ENCODE results near the gene ABHD8.

ABHD8 gene

DNA sequence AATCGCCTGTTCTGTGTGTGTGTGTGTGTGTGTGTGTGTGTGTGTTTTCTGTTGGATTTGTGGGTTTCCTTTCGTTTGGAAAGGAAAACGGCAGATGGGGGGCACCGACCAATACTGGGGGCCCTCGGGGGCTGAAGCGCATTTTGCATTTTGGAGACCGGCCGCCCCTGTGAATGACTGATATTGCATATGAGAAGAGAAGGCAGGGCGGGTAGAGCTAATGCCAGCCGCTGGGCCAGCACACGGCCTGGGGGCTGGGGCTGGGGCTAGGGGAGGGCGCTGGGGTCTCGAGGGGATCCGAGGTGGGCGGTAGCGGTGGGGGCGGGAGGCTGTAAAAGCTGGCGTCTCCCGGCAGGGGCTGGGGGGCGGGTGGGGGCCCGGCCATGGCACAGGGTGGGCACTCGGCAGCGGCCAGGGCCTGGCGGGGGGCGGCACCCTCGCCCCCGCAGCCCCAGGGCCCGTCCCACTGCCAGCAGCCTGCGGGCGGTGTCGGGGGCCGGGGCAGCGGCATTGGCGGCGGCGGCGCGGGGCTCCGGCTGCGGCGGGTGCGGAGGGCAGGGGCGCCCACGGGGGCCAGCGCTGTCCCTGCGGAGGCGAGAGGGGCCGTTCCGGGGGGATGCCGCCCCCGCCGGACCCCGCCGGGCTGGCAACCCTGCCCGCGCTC, 20.2 kb upstream of the ABHD8 start:
- no peaks in the 10 kb centered on the region for H3K27me3 ChIP-seq
- TF ChIP-seq, protein P1, sequence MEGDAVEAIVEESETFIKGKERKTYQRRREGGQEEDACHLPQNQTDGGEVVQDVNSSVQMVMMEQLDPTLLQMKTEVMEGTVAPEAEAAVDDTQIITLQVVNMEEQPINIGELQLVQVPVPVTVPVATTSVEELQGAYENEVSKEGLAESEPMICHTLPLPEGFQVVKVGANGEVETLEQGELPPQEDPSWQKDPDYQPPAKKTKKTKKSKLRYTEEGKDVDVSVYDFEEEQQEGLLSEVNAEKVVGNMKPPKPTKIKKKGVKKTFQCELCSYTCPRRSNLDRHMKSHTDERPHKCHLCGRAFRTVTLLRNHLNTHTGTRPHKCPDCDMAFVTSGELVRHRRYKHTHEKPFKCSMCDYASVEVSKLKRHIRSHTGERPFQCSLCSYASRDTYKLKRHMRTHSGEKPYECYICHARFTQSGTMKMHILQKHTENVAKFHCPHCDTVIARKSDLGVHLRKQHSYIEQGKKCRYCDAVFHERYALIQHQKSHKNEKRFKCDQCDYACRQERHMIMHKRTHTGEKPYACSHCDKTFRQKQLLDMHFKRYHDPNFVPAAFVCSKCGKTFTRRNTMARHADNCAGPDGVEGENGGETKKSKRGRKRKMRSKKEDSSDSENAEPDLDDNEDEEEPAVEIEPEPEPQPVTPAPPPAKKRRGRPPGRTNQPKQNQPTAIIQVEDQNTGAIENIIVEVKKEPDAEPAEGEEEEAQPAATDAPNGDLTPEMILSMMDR (IDR thresholded peaks at IDR 0.05; ENCODE audit: low read depth, low read length) = no peak
- no peaks in the 10 kb centered on the region for H3K4me1 ChIP-seq
- peak overlapping the region; percentile 28; the same call in 1 of the 2 replicates for H3K4me3 ChIP-seq (ENCODE audit: low read depth, low read length)
- no peak for DNase-seq
- H3K9me3 ChIP-seq = no peaks in the 10 kb centered on the region
- peaks cover 19% of the 10 kb centered on the region for H3K36me3 ChIP-seq

DNA sequence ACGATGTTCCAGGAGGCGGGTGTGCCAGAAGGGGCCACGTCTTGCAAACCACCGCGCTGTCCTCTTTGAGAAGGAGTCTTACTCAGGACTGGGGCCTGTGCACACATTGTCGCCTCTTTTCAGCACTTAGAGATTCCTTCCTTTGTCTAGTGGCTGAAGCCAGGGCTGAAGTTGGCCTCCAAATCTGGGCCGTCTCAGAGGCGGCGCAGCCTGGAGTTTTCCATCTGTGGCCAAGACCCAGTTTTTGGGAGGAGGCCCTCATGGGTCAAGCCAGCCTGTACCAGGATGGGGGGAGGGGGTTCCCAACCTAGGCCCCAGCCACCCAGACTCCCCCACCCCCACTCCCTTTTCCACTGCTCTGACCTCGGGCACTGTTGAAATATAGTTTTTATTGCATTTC, 19.6 kb upstream of the ABHD8 start:
- peaks cover 19% of the 10 kb centered on the region for H3K36me3 ChIP-seq
- TF ChIP-seq, protein P1 (IDR thresholded peaks at IDR 0.05; ENCODE audit: low read depth, low read length) = no peak
- no peak for DNase-seq
- H3K4me1 ChIP-seq = no peaks in the 10 kb centered on the region
- H3K4me3 ChIP-seq (ENCODE audit: low read depth, low read length) = no peak overlapping the region
- H3K27me3 ChIP-seq = no peaks in the 10 kb centered on the region
- no peaks in the 10 kb centered on the region for H3K9me3 ChIP-seq

DNA sequence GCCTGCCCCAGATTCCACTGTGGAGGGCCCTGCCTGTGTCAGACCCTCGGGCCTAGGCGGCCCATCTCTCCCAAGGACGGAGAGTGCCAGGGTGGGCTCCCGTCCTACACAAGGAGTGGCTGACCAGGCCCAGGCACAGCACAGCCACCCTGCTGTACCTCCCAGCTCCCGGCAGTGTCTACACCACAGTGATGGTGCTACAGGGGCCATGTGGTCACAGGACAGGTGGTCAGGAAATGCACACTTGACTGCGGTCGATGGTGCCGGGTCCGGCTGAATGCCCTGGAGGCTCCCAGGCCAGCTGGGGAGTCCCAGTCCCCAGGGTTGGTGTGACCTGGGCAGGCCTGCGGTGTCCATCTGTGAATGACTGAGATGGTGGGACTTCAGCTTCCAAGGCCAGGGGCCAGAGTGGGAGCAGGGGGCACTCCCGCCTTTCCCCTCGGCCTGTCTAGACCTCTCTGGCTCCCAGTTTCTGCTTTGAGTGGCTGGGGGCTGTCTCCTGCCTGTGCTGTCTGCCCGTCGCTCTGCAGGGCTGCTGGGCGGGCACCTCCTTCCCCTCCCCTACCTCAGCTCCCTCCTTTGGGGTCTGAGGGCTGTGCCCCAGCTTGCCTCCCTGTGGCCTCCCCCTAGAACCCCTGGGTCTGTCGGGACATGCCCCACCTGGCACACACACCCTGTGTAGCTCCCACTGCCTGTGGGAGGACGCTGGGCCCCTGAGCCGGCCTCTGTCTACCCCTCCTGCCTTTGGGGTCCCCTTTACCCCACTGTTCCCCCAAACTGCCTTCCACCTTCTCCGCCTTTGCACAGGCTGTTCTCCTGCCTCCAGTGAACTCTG, 18.6 kb upstream of the ABHD8 start:
- Histone ChIP-seq H3K36me3 (peaks cover 19% of the 10 kb centered on the region), H3K4me3 (ENCODE audit: low read depth, low read length) (no peak overlapping the region), H3K27me3 (no peaks in the 10 kb centered on the region), H3K4me1 (no peaks in the 10 kb centered on the region), H3K9me3 (no peaks in the 10 kb centered on the region)
- TF ChIP-seq, protein P1 (IDR thresholded peaks at IDR 0.05; ENCODE audit: low read depth, low read length) = no peak
- no peak for DNase-seq

DNA sequence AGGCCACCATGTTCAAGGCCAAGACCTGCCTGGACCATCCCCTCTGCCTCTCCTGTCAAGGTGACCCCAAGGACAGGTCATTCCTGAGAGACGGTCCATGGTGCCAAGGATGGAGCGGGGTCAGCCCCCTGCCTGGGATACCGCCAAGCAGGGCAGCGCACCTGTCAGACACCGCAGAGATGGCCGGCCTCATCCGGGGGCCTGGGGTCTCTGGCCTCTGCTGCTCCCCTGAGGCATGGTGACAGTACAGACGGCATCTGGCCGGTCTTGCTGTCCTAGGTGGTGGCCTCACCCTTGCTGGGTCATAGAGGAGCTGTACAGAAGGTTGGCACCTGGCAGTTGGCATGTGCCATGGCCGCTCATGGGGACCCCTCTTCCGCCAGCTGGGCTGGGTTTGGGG, 17.2 kb upstream of the ABHD8 start:
- peaks cover 27% of the 10 kb centered on the region for H3K36me3 ChIP-seq
- no peaks in the 10 kb centered on the region for H3K4me1 ChIP-seq
- no peaks in the 10 kb centered on the region for H3K27me3 ChIP-seq
- no peak overlapping the region for H3K4me3 ChIP-seq (ENCODE audit: low read depth, low read length)
- no peak for DNase-seq
- TF ChIP-seq, protein P1 (IDR thresholded peaks at IDR 0.05; ENCODE audit: low read depth, low read length) = no peak
- no peaks in the 10 kb centered on the region for H3K9me3 ChIP-seq

DNA sequence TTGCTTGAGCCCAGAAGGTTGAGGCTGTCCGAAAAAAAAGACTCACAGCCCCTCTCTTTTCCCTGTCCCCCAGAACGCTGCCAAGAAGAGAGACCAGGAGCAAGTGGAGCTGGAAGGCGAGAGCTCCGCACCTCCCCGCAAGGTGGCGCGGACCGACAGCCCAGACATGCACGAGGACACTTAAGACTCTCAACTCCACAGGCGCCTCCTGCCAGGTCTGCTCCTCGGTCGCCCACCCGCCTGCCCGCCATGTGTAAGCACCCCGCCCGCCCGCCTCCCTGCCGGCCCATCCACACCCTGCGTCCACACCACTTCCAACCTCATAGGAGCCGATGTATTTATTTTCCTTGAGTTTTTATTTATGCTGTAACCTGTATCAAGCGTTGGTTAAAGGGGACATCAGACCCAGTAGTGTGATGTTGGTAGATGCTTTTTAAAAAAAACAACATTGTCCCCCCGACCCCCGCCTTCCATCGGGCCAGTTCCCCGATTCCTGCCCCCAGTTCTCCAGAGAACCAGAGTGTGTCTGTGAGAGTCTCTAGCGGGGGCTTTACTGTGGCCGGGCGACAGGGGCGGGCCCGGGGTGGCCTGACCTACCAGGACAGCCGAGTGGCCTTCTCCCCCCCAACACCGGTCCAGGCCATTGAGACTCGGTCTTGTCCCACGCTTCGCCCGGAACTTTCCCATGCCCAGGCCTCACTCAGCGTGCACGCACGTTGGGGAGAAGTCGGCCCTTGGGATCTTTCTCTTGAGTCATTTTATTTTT, 16.4 kb upstream of the ABHD8 start:
- TF ChIP-seq, protein P1 (IDR thresholded peaks at IDR 0.05; ENCODE audit: low read depth, low read length) = no peak
- Histone ChIP-seq H3K27me3 (no peaks in the 10 kb centered on the region), H3K4me3 (ENCODE audit: low read depth, low read length) (no peak overlapping the region), H3K4me1 (no peaks in the 10 kb centered on the region), H3K36me3 (peaks cover 29% of the 10 kb centered on the region), H3K9me3 (no peaks in the 10 kb centered on the region)
- DNase-seq = no peak
